CD4-positive, alpha-beta T cell treated with Interleukin-17A for 1 hour (primary cell): ENCODE measurements around the gene EXOC3.
"Not testable (repeated sequence)": the region's sequence is repeated elsewhere in the genome, so short reads cannot be mapped to it uniquely, and the experiment has no call there.

Source experiments
- DNase-seq: peaks from one replicate; pipeline ENCODE4 v3.0.0-alpha.2; 2020

Gene EXOC3

DNA sequence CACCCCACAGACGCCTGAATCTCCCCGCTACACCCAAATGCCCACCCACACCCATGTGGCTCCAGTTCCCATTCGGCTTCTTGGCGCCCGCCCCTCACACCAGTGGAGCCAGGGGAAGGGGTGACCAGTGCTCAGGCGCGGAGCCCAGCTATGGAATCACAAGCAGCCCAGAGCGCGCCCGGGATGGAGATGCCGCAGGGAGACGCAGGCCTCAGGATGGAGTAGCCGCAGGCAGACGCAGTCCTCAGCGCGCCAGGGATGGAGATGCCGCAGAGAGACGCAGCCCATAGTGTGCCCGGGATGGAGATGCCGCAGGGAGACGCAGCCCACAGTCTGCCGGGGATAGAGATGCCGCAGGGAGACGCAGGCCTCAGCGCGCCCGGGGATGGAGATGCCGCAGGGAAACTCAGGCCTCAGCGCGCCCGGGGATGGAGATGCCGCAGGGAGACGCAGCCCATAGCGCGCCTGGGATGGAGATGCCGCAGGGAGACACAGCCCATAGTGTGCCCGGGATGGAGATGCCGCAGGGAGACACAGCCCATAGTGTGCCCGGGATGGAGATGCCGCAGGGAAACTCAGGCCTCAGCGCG, 65.1 kb downstream of the EXOC3 start:
- not testable (repeated sequence) for DNase-seq

DNA sequence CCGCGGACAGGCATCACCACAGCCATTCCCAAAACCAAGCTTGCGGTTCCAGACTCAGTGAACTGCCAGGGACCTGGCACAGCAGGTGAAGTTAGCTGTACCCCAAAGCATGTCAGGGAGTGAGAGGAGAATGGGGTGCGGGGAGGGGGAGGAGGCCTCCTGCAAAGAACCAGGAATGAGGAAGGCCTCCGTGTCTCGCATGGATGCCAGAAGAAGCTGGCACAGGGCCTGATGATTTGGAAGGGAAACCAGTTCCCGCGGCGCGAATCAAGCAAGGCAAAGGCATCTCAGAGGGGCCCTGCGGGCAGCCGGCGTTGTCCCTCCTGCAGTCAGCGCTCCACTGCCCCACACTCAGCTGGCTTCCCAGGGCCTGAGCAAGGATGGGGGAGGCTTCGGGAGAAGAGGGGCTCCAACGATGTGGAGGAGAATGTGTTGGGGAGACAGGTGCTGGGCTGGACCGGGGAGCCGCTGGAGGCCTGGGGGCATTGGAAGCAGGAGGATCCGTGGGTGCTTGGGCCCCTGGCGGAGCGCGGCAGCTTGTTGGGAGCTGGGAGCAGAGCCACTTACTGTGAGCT, 66.7 kb downstream of the EXOC3 start:
- no peak for DNase-seq

DNA sequence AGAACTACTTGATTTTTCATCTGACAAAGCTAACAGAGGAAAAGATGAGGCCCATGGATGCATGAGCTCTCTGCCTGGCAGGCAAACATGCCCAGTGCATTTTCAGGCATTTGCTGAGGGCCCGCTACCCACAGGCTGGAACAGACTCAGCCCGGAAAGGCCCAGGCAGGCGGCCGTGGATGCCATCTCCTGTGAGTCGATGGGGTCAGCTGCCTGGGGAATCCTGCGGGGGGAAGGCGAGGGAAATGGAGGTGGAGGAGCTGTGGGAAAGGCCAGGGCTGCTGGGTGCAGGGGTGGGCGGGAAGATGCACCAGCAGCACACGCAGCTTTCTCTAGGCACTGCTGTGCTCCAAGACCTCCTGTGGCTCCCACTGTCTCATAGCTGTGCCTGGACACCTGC, 67.5 kb downstream of the EXOC3 start:
- no peak for DNase-seq

DNA sequence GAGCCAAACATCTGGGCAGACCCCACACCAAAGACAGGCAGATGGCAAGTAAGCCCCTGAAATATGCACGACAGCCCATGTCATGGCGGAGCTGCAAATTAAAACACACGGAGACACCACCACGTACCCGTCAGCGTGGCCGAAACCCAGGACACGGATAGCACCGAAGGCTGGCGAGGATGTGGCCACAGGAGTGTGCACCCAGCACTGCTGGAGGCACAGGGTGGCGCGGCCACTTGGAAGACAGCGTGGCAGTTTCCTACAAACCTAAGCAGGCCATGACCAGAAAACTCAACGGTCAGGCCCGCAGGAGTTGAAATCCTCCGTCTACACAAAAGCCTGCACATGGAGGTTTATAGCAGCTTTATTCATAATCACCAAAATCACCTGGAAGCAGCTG, 68.5 kb downstream of the EXOC3 start:
- DNase-seq = no peak

DNA sequence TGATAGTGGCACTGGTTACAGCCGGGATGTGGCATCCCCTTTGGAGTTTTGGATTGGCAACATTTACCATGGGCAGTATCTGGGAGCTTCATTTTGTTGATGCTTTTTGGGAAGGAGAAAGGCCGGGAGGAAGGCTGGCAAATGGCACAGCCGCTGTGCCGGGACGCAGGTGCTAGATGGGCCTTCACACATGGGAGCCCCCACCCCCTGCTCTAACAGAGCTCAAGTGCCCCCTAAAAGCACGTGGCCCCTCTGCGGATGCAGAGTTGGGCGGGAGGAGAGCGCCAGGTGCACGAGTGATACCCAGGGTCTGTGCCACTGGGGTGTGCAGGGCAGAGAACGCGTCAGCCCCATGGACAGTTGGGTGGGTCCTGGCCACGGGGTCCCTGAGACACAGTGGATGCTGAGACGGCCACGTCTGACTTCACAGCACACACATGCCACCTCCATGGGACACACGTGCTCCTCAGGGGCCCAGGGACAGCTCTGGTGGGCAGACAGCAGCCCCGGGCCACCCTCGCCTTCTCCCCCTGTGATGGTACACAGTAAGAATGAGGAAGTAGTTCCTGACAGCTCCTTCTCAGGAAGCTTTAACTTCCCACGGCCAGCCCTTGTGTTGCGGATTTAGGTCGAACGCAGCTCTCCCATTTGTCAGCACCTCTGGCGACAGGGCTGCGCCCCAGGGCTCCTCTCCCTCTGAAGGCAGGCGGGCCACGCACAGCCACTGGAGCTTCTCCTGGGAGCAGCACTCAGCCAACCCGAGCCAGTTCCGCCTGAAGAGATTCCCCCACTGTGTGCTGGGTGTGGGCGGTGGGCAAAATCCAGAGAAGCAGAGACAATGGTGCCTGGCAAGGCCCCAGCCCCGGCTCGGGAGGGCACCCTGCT, 70.5 kb downstream of the EXOC3 start:
- no peak for DNase-seq

DNA sequence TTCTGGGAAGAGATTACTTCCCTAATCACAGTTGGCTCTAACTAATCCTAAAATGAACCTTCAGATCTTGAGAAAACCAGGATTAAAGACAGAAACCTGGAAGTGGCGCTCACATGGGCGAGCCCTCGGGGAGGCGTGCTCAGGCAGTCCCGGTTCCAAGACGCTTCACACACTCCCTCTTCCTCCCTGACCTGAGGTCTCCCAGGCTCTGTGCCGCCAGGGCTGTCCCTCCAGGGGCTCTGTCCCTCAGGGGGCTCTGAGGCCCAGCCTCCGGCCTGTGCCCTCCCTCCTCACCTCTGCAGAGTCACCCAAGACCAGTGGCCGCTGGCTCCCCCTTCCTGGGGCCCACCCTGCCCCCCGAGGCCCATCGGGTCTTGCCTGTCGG, 71.1 kb downstream of the EXOC3 start:
- DNase-seq = no peak

DNA sequence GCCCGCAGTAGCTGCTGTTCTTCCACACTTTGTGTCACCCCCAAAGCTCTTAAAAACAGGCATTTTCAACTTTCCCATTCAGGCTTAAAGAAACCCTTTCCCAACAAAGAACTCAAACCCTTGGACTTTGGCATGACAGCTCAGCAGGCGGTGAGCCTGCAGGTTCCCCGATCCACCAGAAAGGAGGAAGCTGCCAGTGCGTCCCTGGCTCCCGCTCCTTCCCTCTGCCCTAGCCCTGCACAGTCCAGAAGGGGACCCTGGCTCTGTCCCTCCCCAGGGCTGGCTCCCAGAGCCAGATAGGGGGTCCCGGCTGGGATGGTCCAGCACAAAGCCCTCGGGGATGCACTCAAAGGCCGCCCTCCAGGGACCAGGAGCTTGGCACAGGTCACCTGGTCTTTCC, 71.7 kb downstream of the EXOC3 start:
- DNase-seq = no peak

DNA sequence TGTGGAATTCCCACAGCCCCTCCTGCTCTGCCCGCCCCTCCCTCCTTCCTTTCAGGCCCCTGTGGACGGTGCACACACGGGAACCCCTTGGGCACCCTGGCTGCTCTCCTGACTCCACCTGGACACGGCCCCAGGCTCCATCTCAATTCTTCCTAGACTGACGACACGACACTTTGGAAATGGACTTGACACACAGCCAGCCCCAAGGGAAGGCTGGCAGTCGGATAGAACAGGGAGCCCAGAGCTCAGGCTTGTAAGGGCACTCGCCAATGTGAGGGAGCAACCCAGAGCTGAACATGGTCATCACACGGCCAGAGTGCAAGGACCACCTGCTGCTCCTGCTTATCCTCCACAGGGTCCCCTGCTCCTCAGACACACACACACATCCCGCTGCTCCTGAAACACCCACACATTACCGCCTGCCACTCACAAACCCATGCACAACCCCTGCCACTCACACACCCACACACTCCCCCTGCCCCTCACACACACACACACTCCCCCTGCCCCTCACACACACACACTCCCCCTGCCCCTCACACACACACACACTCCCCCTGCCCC, 72.4 kb downstream of the EXOC3 start:
- DNase-seq = no peak

DNA sequence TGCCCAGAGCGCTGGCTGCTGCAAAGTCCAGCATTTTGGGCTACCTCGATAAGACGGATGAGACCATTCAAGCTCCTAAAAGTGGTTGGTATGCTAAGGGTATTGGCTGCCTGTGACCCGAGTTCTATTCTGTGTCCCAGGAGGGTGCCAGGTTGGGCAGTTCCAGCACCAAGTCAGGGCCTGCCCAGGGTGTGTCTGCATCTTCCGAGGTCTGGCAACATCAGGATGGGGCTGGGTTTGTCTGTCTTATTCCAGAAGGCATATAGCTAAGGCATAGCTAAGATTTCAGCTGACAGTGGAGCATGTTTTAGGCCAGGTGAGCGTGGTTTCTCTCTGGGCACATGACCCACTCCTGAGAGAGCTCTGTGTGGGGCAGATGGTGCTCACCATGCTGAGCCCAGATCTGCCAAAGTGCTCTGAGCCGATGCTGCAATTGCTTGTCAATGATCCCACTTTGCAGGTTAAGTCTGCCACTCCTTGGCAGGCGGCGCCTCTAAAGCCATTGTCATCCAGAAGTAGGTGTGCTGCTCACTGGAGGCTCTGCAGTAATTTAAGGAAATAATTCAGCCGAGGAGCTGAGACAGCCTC, 73.5 kb downstream of the EXOC3 start:
- DNase-seq = no peak
